A549 (cell line): ENCODE results near the gene PRSS58. TPM values are rescaled to one million over a fixed set of nuclear protein-coding genes. Genes with fewer than 3 reads are reported as not detected.

Source experiments
- ATAC-seq, 2 experiments: fragments of 200-7000 bp in 1 of 2; fragments of >200 bp in 1 of 2; cut with Nextera tagmentation in 1 of 2; cut with Tn5 transposase in 1 of 2; 3 replicates each; pipeline versions ENCODE4 v1.8.0 to v1.9.1; 2018 to 2020; ENCODE audit warnings: mild to moderate bottlenecking in 1 of 2, moderate library complexity in 1 of 2
- CTCF ChIA-PET: fragments of 300-600 bp; sonication (Branson Sonifier 250); formaldehyde crosslinking; extraction: SDS; loops from one replicate; lab custom pipeline; 2021; ENCODE audit warnings: antibody characterized with exemption, inconsistent platforms; lab: Yijun Ruan, JAX
- POLR2A ChIA-PET: fragments of 350-600 bp; formaldehyde crosslinking; extraction: SDS; loops from one replicate; lab custom pipeline; 2021; ENCODE audit warnings: antibody characterized with exemption, inconsistent platforms; lab: Yijun Ruan, JAX
- DNase-seq, 2 experiments: peaks; one replicate each; pipeline versions ENCODE4 v3.0.0 to v3.0.0-alpha.2; 2011 to 2016; ENCODE audit warnings: low read depth in 1 of 2, low spot score in 1 of 2
- FAIRE-seq: peaks from 2 replicates; lab custom pipeline; 2011; peaks lifted over from hg19 to GRCh38; lab: Jason Lieb, UNC
- H3K27ac ChIP-seq, 2 experiments: fragments of >200 bp; sonication (Bioruptor Twin); formaldehyde crosslinking; 3 replicates each; pipeline ENCODE4 v1.5.1; 2016 to 2017
- H3K4me1 ChIP-seq: fragments of >200 bp; sonication (Bioruptor Twin); formaldehyde crosslinking; 3 replicates; pipeline ENCODE4 v1.6.1; 2016
- H3K4me2 ChIP-seq: fragments of >200 bp; sonication (Bioruptor Twin); formaldehyde crosslinking; 3 replicates; pipeline ENCODE4 v1.6.1; 2016
- H3K4me3 ChIP-seq: fragments of >200 bp; sonication (Bioruptor Twin); formaldehyde crosslinking; 3 replicates; pipeline ENCODE4 v1.5.1; 2016
- H3K9me3 ChIP-seq: fragments of >200 bp; sonication (Bioruptor Twin); formaldehyde crosslinking; 3 replicates; pipeline ENCODE4 v1.6.1; 2016
- BHLHE40 ChIP-seq: IDR thresholded peaks from 2 replicates; pipeline ENCODE4 v1.6.1; 2012; ENCODE audit warnings: low read depth, low read length, inconsistent platforms
- CBX2 ChIP-seq: fragments of 200-600 bp; sonication (generic); IDR thresholded peaks from 2 replicates; pipeline ENCODE4 v1.6.1; 2016; ENCODE audit warnings: low read depth, mild to moderate bottlenecking, borderline replicate concordance
- CEBPB ChIP-seq, 2 experiments: fragments of >200 bp in 1 of 2; sonication (Bioruptor Twin) in 1 of 2; formaldehyde crosslinking in 1 of 2; IDR thresholded peaks; 2 replicates each; pipeline ENCODE4 v1.6.1; 2012 to 2016
- ESRRA ChIP-seq: fragments of 150-350 bp; IDR thresholded peaks from 2 replicates; pipeline ENCODE4 v1.6.1; 2014; ENCODE audit warnings: mild to moderate bottlenecking, low read length, borderline replicate concordance
- FOSB ChIP-seq: fragments of 250-450 bp; sonication (Bioruptor Pico); IDR thresholded peaks from 2 replicates; pipeline ENCODE4 v1.5.0; 2020; ENCODE audit warnings: mild to moderate bottlenecking, moderate library complexity
- JUN ChIP-seq, 2 experiments: fragments of >200 bp; sonication (Bioruptor Twin); formaldehyde crosslinking; IDR thresholded peaks; 2 replicates in 1 of 2; 3 replicates in 1 of 2; pipeline ENCODE4 v1.6.1; 2016 to 2017
- JUNB ChIP-seq: fragments of >200 bp; sonication (Bioruptor Twin); formaldehyde crosslinking; IDR thresholded peaks from 2 replicates; pipeline ENCODE4 v1.6.1; 2016
- KDM5A ChIP-seq: fragments of 200-600 bp; sonication (generic); IDR thresholded peaks from 2 replicates; pipeline ENCODE4 v1.6.1; 2016; ENCODE audit warnings: antibody characterized with exemption, mild to moderate bottlenecking
- MAZ ChIP-seq: fragments of 150-350 bp; IDR thresholded peaks from 2 replicates; pipeline ENCODE4 v1.6.1; 2014; ENCODE audit warnings: antibody characterized with exemption, low read depth, low read length, borderline replicate concordance
- MYC ChIP-seq: IDR thresholded peaks from 2 replicates; pipeline ENCODE4 v1.6.1; 2012; ENCODE audit warnings: mild to moderate bottlenecking, inconsistent platforms, low read length, improper control_type of control experiment, borderline replicate concordance
- POLR2A ChIP-seq: IDR thresholded peaks from 2 replicates; pipeline ENCODE4 v1.6.1; 2012; ENCODE audit warnings: mild to moderate bottlenecking, low read length
- SMC3 ChIP-seq: fragments of >200 bp; sonication (Bioruptor Twin); formaldehyde crosslinking; IDR thresholded peaks from 3 replicates; pipeline ENCODE4 v1.6.1; 2018; ENCODE audit warnings: inconsistent platforms
- TFCP2L1 ChIP-seq: fragments of 250-450 bp; sonication (Bioruptor Pico); IDR thresholded peaks from 2 replicates; pipeline ENCODE4 v1.5.0; 2021; ENCODE audit warnings: mild to moderate bottlenecking
- ZFP36 ChIP-seq: fragments of 450-650 bp; IDR thresholded peaks from 2 replicates; pipeline ENCODE4 v1.6.1; 2014; ENCODE audit warnings: borderline replicate concordance; ENCODE audit not compliant: partially characterized antibody
- ZNF302 ChIP-seq: fragments of 250-450 bp; sonication (Bioruptor Pico); IDR thresholded peaks from 2 replicates; pipeline ENCODE4 v1.9.0; 2021; ENCODE audit warnings: inconsistent platforms, mild to moderate bottlenecking, moderate library complexity
- ZSCAN20 ChIP-seq: fragments of 250-450 bp; sonication (Bioruptor Pico); IDR thresholded peaks from 2 replicates; pipeline ENCODE4 v1.8.0; 2022; ENCODE audit warnings: mild to moderate bottlenecking, moderate library complexity
- WGBS: methylation state at CpG from one replicate; pipeline ENCODE4 v1.1.6; 2017; ENCODE audit errors: missing lambda C conversion rate; 5-methylcytosine and 5-hydroxymethylcytosine counted together
- polyA plus RNA-seq, 4 experiments: library from polyadenylated mRNA; depleted of rRNA in 3 of 4; stranded (reverse); fragments of >200 nt; fragmentation: RNase III in 1 of 4; extraction: RNeasy Plus Mini Kit Qiagen cat#74134 plus additional on column Dnase treatment in 1 of 4; gene quantifications; 2 replicates in 3 of 4; 3 replicates in 1 of 4; pipeline ENCODE4 v1.2.3, GENCODE V29; 2011 to 2017
- TF ChIP-seq, protein P1 (sequence below): fragments of 200-600 bp; sonication (generic); IDR thresholded peaks from 2 replicates; pipeline ENCODE4 v1.6.1; 2016; ENCODE audit warnings: antibody characterized with exemption, mild to moderate bottlenecking, moderate library complexity
- TF ChIP-seq, protein P2 (sequence below): IDR thresholded peaks from 2 replicates; pipeline ENCODE4 v1.6.1; 2012
- TF ChIP-seq, protein P3 (sequence below): fragments of 150-350 bp; IDR thresholded peaks from 2 replicates; pipeline ENCODE4 v1.6.1; 2014; ENCODE audit warnings: low read depth, mild to moderate bottlenecking, low read length

PRSS58 gene
- polyA plus RNA-seq, 2 of the 4 experiments (the other 2 are of a cell fraction), result not detected

DNA sequence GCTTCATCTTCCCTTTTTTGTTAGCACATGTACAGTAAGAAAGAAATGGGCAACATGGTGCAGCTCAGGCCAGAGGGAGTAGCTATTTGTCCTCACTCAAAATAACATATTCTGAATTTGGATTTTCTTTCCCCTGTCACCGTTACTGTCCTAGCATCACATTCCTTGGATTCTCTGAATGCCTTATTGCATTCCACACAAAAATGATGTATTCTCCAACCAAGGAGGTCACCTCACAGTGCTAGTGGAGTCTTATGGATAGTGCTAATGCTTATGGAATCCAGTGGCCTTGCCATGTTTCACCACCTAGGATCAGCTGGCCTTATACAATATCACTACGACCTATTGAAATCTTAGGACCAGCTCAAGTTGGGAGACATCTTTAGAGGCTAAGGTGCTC is 7.2 kb downstream of the PRSS58 start:
- POLR2A ChIA-PET, result no interaction called here
- 2% methylated on average over 2 of the region's 2 CpGs for WGBS

DNA sequence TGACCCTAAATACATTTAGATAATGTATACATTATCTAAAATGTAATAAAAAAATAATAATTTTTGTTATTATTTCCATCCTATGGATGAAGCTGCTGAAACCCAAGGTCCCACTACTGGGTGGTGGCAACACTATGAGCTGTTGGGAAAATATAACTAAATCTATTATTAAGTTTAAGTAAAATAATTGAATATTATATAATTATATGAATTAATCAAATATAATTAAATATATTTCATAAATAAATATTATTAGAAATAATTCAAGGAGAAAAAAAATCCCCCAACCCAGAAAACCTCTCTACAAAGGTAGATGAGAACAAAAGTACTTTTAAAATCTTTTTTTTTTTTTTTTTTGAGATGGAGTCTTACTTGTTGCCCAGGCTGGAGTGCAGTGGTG is 7.9 kb downstream of the PRSS58 start:
- CTCF ChIA-PET, result no interaction called here

More for the DNA sequence above, 7.2 kb downstream of the PRSS58 start:
- Histone ChIP-seq H3K4me1 (no peaks in the 10 kb centered on the region), H3K4me2 (no peak overlapping the region), H3K9me3 (no peaks in the 10 kb centered on the region), H3K27ac (no peak overlapping the region), H3K4me3 (no peak overlapping the region)
- FAIRE-seq (no peak), DNase-seq (no peak), ATAC-seq (no peak)
- CTCF ChIA-PET, result no interaction called here
- no peak for TF ChIP-seq POLR2A
- TF ChIP-seq MYC, result no peak
- TF ChIP-seq KDM5A, result no peak
- no peak for TF ChIP-seq BHLHE40
- TF ChIP-seq ZNF302 (CRISPR knock-in tag), result no peak
- no peak for TF ChIP-seq SMC3
- TF ChIP-seq ZFP36, result no peak
- TF ChIP-seq JUN (IDR thresholded peaks at IDR 0.05), result no peak
- no peak for TF ChIP-seq MAZ

DNA sequence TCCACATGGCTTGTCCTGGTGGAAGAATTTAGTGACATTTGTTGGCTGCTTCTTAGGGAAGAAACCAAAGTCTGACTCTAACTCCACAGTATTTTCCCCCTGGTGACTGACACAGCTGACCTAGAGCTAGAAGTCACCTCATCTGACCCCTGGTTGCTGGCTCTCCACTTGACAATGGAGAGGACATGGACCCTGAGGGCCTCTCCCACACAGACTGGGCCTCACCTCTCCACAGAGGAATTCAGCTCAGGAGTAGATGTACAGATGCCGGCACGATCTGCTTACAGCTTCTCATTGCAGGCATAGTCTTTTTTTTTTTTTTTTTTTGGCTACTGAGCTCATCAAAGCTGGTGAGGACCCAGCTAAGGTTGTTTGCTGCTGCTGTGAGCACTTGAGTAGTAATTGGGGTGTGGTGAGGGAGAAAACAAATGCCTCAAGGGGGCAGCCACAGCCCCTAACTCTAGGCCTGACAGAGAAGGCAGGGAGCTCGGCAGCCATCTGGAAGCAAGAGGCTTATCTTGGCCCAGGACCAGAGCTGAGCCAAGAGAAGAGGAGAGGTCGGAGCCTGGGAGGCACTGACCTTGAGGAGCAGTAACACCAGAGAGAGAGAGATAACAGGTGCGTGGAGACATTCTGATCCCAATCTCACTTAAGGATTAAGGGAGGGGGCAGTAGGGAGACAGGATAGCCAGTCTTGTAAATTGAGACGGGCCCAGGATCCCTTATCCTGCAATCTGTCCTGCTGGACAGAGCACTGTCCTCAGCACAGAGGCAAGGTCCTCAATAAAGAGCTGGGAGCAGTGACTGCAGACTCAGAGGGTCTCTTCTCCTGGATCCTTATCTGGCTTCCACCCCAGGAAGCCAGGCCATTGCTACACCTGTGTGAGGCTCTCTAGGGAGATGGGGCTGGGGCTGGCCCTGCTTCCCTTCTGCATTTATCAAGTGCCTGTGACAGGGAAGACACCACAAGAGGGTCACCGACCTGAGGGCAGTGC is 9.4 kb downstream of the PRSS58 start:
- TF ChIP-seq TFCP2L1 (CRISPR knock-in tag), result no peak
- TF ChIP-seq, protein P1, sequence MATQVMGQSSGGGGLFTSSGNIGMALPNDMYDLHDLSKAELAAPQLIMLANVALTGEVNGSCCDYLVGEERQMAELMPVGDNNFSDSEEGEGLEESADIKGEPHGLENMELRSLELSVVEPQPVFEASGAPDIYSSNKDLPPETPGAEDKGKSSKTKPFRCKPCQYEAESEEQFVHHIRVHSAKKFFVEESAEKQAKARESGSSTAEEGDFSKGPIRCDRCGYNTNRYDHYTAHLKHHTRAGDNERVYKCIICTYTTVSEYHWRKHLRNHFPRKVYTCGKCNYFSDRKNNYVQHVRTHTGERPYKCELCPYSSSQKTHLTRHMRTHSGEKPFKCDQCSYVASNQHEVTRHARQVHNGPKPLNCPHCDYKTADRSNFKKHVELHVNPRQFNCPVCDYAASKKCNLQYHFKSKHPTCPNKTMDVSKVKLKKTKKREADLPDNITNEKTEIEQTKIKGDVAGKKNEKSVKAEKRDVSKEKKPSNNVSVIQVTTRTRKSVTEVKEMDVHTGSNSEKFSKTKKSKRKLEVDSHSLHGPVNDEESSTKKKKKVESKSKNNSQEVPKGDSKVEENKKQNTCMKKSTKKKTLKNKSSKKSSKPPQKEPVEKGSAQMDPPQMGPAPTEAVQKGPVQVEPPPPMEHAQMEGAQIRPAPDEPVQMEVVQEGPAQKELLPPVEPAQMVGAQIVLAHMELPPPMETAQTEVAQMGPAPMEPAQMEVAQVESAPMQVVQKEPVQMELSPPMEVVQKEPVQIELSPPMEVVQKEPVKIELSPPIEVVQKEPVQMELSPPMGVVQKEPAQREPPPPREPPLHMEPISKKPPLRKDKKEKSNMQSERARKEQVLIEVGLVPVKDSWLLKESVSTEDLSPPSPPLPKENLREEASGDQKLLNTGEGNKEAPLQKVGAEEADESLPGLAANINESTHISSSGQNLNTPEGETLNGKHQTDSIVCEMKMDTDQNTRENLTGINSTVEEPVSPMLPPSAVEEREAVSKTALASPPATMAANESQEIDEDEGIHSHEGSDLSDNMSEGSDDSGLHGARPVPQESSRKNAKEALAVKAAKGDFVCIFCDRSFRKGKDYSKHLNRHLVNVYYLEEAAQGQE, result no peak
- TF ChIP-seq, protein P2, sequence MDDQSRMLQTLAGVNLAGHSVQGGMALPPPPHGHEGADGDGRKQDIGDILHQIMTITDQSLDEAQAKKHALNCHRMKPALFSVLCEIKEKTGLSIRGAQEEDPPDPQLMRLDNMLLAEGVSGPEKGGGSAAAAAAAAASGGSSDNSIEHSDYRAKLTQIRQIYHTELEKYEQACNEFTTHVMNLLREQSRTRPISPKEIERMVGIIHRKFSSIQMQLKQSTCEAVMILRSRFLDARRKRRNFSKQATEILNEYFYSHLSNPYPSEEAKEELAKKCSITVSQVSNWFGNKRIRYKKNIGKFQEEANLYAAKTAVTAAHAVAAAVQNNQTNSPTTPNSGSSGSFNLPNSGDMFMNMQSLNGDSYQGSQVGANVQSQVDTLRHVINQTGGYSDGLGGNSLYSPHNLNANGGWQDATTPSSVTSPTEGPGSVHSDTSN, result no peak
- ChIA-PET POLR2A (no interaction called here), CTCF (no interaction called here)
- no peak for ATAC-seq
- Histone ChIP-seq H3K4me3 (no peak overlapping the region), H3K9me3 (no peaks in the 10 kb centered on the region), H3K4me2 (no peak overlapping the region), H3K27ac (no peak overlapping the region), H3K4me1 (no peaks in the 10 kb centered on the region)
- WGBS, result 41% methylated on average over 7 of the region's 7 CpGs
- no peak for DNase-seq
- no peak for FAIRE-seq

More for the DNA sequence above, 7.9 kb downstream of the PRSS58 start:
- Histone ChIP-seq H3K4me2 (no peak overlapping the region), H3K4me3 (no peak overlapping the region), H3K27ac (no peak overlapping the region), H3K4me1 (no peaks in the 10 kb centered on the region), H3K9me3 (no peaks in the 10 kb centered on the region)
- DNase-seq (no peak), ATAC-seq (no peak), FAIRE-seq (no peak)
- POLR2A ChIA-PET, result no interaction called here
- TF ChIP-seq ZFP36, result no peak
- TF ChIP-seq CEBPB (IDR thresholded peaks at IDR 0.05), result no peak

DNA sequence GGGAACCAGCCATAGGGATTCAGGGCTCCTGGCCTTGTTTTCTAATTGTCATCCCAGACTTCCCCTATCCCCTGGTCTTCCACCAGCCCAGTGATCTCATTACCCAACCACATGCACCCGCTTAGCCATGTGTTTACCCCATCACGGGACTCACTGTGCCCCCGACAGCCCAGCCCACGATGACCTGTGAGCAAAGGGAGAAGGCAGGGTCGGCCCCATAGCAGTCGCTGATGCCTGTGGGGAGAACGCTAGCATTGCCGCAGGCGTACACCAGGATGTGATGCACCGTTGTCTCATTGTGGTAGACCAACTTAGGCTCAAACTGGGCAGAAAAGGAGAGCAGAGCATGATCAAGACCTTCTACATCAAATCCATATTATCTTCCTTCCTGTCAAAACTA is 14.0 kb downstream of the PRSS58 start:
- ChIA-PET CTCF (no interaction called here), POLR2A (no interaction called here)
- no peak overlapping the region for H3K4me2 ChIP-seq
- FAIRE-seq (no peak), DNase-seq (no peak), ATAC-seq (no peak)
- WGBS, result 28% methylated on average over 10 of the region's 10 CpGs
- no peak overlapping the region for H3K4me3 ChIP-seq
- H3K27ac ChIP-seq, result no peak overlapping the region
- TF ChIP-seq JUNB, result no peak
- TF ChIP-seq, protein P1, result no peak
- TF ChIP-seq, protein P3, sequence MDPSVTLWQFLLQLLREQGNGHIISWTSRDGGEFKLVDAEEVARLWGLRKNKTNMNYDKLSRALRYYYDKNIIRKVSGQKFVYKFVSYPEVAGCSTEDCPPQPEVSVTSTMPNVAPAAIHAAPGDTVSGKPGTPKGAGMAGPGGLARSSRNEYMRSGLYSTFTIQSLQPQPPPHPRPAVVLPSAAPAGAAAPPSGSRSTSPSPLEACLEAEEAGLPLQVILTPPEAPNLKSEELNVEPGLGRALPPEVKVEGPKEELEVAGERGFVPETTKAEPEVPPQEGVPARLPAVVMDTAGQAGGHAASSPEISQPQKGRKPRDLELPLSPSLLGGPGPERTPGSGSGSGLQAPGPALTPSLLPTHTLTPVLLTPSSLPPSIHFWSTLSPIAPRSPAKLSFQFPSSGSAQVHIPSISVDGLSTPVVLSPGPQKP, result no peak
- no peak for TF ChIP-seq CBX2
- no peak for TF ChIP-seq MYC
- no peak for TF ChIP-seq ESRRA
- TF ChIP-seq ZSCAN20, result no peak
- TF ChIP-seq FOSB (CRISPR knock-in tag), result no peak
- no peaks in the 10 kb centered on the region for H3K4me1 ChIP-seq
- H3K9me3 ChIP-seq, result no peaks in the 10 kb centered on the region
